HG03558 (cell line): ENCODE results near the gene DPYSL5.
"Not testable (repeated sequence)": the region's sequence is repeated elsewhere in the genome, so short reads cannot be mapped to it uniquely, and the experiment has no call there.

Experiments
- ATAC-seq: cut with Tn5 transposase; IDR thresholded peaks from one replicate; pipeline ENCODE4 v1.9.1; 2021; ENCODE audit warnings: moderate number of reproducible peaks; ENCODE audit not compliant: unreplicated experiment; ENCODE audit errors: extremely low read depth

The DPYSL5 gene

DNA sequence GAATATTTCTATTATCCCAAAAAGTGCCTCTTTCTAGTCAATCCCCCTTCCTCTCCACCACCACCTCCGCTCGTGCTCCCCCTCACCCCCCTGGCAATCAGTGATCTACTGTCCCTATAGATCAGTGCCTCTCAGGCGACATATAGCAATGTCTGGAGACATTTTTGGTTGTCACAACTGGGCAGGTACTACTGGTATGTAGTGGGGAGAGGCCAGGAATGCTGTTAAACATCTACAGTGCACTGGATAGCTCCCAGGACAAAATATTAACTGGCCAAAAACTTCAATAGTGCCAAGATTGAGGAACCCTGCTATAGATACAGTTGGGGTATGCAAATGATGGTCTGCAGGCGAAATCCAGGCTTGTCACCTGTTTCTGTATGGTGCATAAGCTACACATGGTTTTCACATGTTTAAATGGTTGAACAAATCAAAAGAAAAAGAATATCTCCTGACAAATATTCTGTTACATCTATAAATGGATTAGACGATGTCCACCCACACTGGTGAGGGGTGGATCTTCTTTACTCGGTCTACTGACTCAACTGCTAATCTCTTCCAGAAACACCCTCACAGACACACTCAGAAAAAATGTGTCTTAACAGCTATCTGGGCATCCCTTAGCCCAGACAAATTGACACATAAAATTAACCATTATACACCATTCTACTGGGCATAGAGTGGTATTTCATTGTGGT, 25.5 kb downstream of the DPYSL5 start:
- ATAC-seq = no peak

DNA sequence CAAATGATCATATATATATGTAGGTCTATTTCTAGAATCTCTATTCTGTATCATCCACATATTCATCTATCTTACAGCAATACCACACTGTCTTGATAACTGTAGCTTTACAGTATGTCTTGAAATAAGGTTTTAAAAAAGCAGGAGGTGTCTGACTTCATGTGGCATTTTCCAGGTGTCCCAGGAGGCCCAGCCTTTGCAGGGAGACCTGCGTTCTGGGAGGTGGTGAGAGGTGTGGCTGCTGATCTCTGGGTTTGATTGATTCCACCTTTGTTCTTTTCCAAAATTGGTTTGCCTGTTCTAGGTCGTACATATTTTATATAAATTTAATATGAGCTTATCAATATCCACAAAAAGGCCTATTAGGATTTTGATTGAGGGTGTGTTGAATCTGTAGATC, 26.6 kb downstream of the DPYSL5 start:
- ATAC-seq = no peak

DNA sequence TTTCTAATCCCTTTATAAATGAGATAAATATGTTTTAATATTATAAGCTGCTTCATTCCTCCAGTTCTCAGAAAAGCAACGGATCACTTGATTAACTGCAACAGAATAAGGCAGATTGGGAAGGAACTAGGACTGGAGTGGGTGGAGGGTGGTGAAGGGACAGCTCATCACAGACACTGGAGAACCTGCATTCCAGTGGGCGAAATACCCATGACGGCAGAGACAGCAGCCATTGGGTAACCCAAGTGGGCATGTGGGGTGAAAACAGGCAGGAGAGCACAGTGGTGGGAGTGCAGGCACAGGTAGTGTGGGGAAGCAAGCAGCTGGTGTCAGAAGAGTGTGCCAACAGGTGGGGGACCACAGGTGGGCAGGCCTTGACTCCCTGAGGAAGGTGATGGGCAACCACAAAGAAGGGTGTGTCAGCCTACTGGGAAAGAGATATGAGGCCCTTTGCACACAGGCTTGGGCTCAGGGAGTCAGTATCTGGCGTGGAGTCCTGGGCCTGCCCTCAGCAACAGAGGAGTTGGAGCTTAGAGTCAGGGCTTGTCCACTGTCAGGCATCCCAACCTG, 27.2 kb downstream of the DPYSL5 start:
- no peak for ATAC-seq

DNA sequence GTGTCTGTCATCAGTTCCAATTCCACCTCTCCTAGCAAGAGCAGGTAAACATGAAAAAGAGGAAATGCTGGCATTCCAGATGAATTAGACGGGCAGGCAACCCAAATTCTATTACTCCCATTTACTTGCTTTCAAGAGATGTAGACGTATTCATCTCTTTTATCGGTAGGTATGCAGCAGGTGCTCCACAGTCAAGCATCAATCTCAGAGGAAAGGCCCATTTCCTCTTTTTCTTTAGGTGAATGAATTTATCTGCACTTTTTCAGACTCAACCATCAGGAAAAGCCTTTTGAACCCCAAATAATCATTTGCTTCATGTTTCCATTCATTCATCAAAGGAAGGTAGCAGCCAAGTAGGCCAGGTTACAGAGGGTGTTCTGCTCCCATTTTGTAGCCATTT, 27.9 kb downstream of the DPYSL5 start:
- no peak for ATAC-seq

DNA sequence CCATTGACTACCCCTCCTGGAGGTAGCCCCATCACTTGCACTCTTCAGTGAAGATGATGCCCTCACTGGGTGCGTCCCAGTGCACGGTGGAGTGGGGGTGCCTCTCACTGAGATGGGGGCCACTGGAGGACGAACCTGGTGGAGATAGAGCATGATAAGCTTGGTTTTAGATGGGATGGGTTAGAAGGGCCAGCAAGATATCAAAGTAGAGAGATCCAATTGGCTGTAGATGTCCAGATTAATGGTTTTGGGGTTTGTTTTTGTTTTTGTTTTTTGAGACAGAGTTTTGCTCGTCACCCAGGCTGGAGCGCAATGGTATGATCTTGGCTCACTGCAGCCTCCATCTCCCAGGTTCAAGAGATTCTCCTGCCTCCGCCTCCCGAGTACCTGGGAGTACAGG, 28.3 kb downstream of the DPYSL5 start:
- no peak for ATAC-seq

DNA sequence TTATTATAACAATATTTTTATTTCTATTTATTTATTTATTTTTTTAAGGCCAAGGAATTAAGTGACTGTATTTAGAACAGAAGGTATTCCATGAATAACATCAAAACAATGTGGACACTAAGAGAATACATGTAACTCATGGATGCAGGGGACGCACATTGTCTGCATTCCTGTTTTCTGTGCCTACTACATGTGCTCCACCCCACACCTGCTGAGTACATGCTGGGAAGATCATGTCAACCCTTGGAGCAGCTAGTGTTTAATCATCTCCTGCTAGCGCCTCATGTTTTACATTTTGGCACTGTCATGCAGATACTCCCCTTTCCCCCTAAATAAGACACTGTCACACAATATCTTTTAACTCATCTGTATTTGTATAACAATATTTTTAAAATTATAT, 29.3 kb downstream of the DPYSL5 start:
- no peak for ATAC-seq

DNA sequence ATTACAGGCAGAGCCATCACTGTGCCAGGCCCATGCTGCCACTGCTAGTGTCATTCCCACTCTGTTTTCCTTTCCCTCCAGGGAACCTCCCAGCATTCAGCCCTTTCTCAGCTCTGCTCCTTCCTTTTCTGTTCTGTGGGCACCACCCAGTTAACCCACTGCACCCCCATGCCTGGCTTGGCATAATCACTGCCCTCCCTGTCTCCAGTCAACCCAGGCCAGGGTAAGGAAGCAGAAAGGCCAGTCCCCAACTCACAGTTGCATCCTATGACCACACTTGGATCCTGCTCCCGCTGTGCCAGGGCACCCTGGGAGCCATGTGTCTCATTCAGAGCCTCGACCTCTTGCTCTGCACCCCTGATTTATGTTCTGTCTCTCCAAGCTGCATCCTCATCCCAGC, 32.2 kb downstream of the DPYSL5 start:
- ATAC-seq = no peak

DNA sequence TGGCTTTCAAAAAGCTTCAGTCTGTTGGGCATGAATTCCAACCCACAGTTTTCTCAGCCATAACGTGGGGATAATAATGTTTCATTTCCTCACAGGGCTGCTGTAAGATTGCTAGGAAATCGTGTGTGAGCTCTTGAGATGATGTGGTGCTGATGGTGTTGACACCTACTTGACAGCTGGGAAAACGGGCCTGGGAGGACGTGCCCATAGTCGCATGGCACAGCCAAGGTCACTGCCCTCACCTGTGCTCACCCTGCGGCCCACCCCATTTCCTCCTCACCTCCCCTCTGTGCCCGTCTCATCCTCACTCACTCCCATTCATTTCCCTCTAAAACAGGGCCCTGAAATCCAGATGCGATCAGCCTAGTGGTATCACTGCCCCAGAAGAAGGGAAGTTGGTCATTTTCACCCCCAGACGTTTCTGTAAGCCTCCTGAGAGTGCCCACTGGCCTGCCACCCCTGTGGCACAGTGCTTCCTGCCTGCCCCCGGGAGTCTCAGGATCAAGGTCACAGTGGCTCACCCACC, 33.0 kb downstream of the DPYSL5 start:
- ATAC-seq = no peak

DNA sequence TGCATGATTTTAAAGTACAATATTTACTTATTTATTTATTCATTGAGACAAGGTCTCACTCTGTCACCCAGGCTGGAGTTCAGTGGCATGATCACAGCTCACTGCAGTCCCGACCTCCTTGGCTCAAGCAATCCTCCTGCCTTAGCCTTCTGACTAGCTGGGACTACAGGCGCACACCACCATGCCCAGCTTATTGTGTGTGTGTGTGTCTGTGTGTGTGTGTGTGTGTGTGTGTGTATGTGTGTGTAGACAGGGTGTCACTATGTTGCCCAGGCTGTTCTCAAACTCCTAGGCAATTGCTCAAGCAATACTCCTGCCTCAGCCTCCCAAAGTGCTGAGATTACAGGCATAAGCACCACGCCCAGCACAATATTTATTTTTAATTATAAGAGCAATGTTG, 34.3 kb downstream of the DPYSL5 start:
- not testable (repeated sequence) for ATAC-seq

DNA sequence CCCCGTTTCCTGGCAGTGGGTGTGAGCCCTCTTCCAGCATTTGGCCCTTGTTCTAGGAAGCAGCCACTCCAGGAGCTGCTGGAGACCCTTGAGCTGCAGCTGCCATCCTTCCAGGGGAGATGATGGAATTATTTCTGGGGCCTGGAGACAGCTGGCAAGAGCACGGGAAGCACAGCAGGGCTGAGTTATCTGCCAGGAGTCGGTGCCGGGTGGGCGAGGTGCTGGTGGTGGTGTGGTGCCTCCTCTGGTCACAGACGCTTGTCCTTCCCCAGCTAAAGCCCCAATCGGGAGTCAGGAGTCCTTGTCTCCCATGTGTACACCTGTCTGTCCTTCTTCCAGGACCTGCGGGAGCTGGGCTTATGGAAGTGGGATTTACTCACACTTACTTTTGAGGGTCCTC, 36.0 kb downstream of the DPYSL5 start:
- no peak for ATAC-seq

DNA sequence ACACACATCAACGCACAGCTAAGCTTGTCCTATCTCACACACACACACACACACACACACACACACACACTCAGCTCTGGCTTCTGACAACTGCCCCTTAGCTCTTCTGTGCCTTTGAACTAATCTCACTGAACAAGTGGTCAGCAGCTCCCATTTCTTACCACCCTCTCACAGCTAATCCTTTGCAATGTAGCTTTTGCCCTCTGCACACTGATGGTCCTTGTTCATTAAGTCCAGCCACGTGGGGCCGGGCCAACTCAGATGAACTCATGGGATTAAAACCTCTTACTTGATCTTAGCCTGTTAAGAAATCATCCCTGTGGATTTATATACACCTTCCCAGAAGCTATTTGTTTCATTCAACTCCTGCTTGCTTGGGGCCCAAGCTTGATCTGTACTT, 36.6 kb downstream of the DPYSL5 start:
- no peak for ATAC-seq

DNA sequence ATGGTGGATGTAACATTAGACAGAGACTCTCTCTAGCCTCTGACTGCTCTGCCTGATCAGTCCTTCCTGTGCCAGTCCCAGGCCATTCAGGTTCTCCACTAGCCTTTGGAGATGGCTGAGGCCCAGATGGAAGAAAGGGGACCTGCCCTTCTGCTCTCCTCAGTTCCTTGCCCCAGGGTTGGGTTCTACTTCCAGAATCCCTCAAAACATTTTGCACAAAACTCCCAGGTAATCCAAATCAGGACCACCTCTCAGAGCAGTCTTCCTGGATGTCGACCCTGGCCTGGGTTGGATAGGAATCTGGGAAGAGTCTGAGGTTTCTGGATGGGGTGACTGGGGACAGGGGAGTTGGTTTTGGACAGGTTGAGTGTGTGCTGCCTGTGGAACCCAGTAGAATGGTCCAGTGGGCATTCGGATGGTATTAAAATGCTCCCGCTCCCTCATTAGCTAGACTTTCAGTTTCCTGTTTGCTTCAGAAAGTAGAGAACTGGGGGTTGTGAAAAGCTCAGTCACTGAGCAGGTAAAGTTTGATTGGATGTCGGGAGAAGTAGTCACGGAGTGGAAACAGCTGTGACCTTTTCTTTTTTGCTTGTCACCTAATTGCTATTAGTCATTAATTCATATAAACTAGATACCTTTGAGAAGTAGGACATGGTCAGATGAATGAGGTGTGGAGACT, 37.9 kb downstream of the DPYSL5 start:
- ATAC-seq = no peak

DNA sequence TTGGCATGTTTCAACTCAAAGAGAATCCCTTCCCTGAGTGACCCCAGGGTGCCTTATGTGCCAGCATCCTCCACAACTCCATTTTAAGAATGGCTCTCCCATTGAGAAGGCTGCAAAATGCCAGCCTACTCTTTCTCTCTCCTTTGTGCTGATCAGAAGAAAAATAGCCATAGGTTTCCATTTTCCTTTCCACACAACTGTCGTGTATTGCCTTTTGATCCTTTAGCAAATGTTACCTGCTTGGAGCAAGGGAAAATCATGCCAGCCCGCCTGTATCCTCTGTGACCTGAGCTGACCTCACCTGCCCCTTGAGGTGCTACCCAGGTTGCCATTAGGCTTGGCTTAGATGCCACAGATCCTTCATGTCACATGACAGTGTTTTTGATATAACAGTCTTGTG, 38.8 kb downstream of the DPYSL5 start:
- ATAC-seq = no peak

DNA sequence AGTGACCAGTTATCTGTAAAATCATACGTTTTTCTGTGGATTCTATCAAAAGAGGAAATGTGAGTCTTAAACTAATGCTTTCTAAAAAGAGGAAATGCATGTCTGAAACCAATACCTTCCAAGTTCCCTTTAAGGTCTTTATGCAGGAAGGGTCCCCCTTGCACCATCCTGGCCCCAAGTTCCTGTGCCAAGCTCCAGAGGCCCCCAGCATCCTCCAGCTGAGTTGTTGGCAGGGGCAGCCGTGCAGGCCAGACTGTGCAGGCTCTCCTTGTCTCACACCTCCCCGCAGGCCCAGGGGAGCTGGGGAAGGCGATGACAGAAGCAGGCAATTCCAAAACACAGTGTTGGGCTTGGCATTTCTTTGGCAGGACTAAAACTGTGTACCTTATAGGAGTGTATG, 39.2 kb downstream of the DPYSL5 start:
- ATAC-seq = no peak

DNA sequence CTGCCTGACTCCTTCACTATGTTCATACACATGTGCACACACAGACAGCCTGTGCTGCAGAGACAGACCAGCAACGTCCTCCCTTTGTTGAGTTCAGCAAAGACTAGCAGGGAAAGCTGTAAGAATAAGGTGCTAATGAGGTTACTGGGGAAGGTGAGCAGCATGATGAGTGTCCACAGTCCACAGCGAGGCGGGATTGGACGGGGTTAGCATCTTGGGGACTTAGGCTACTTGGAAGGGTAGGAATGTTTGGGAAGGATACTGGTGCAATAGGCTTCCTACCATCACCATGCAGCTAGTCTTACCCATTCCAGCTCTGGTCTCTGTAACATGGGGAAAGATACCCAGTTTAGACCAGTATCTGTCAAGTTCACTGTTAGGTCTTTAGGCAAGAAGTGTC, 41.9 kb downstream of the DPYSL5 start:
- ATAC-seq = no peak

DNA sequence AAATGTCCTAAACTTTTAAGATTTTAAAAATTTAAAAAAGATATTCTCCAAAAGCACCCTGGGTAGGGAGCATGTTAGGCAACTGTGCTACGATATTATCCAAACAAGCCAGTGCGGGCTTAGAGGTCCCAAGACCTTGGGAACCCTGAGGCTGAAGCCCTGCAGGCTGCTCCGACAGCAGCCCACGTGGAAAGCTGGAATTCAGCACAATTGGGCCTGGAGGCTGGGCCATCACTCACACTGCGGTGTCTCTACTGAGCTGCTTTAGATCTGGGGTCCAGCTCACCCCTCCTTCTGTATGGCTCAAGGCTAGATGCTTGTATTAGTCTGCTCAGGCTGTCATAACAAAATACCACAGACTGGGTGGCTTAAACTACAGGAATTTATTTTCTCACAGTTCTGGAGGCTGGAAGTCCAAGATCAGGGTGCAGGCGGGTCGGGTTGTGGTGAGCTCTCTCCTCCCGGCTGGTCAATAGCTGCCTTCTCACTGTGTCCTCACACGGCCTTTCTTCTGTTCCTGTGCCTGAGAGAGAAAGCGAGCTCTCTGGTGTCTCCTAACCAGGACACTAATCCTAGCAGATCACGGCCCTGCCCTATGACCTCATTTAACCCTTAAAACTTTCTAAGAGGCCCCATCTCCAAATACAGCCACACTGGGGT, 42.5 kb downstream of the DPYSL5 start:
- ATAC-seq = no peak

DNA sequence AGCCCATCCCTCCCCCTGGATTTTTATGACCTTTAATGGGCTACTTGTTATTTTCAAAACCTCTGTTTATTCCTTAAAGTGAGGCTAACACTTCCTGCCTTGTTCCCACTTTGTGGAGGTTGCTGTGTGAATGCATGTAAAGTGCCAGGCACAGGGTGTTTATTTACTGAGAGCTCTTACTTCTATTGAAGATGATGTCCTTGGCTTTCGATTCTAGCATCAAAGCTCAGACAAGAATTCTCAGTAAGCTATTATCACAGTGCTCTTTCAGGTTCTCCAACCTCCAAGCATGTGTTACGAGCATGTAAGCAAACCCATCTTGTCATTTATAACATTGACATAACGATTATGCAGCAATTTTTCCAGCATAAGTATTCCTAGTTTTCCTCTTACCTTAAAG, 44.2 kb downstream of the DPYSL5 start:
- no peak for ATAC-seq

DNA sequence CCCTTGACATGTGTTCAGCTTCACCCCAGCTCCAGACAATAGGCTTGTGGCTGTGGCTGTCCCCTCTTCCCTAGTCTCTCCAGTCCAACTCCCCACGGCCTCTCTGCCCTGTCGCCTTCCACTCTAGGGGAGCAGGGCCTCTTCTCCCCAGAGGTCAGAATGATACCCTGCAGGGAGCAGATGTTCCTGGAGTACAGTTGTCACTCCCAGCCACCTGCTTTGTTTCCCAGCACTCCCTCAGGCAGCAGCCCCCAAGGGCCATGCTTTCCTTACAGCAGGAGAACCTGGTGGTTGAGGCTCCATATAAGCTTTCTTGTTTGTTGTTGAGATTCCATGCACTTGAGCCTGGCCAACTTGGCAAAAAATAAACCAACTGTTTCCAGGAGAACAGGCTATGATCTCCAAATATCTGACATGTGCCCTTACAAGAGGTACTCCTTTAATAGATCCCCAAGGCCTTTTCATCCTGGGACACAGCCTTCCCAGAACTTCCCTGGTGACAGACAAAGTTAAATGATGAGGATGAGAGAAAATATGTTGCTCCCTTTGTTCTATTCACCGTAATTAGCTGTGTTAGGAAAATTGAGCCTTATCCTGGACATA, 45.1 kb downstream of the DPYSL5 start:
- ATAC-seq = no peak

DNA sequence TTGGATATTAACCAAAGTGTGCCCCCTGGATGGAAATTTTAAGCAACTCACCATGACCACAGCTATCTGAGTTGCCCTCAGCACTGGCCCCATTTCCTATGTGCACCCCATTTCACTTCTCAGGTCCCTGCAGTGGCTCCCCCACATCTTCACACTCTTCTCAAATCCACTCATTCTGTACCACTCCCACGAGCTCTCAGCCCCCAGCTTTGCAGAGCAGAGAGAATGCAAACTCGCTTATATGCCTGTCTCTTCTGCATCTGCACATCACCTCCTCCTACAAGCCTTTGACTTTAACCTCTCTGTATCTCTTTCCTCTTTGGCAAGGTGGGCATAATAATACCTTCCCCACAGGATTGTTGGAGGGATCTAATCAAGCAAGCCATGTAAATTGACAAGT, 46.2 kb downstream of the DPYSL5 start:
- ATAC-seq = no peak

DNA sequence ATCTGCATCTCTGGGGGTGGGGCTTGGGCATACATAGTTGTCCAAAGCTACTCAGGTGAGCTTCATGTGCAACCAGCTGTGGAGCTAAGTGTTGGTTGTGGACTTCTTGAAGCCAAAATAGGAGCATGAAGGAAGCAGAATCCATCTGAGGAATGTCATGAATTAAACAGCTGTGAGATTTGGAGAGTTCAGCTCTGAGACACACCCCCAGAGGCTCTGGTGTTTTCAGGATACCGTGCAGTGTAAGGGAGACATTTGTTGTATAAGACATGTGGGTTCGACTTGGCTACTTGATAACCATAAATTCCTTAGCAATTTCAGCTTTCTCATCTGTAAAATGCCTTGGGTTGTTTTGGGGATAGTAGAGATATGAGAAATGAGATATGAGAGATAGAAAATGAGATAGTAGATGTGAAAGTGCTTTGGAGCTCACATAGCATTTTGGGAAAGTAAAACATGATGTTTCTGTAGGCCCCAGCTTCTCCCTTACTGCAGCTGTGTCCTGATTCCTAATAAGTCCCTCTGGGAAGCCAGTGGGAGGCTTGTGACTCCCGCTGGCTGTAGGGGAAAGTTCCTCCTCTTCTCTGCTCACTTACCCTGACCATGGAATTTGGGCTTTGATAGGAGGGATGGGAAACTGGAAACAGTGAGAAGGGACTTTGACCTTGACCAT, 50.0 kb downstream of the DPYSL5 start:
- ATAC-seq = no peak
